SK-N-SH treated with all-trans-retinoic acid at 6 μM for 48 hours (cell line): ENCODE data around the gene SUSD3.

ENCODE experiments used
- ATAC-seq: fragments of 200-7000 bp; cut with Tn5 transposase; 3 replicates; pipeline ENCODE4 v1.9.1; 2020; ENCODE audit warnings: mild to moderate bottlenecking, moderate library complexity
- ARNTL ChIP-seq: fragments of 450-650 bp; formaldehyde crosslinking; IDR thresholded peaks from 2 replicates; pipeline ENCODE4 v1.5.0; 2020; ENCODE audit warnings: low read depth, mild to moderate bottlenecking, moderate library complexity, borderline replicate concordance
- BACH2 ChIP-seq: fragments of 250-450 bp; sonication (Bioruptor Pico); IDR thresholded peaks from 2 replicates; pipeline ENCODE4 v1.9.0; 2021; ENCODE audit warnings: mild to moderate bottlenecking, borderline replicate concordance
- CSDC2 ChIP-seq: fragments of 250-450 bp; sonication (Bioruptor Pico); IDR thresholded peaks from 2 replicates; pipeline ENCODE4 v1.5.0; 2020; ENCODE audit warnings: mild to moderate bottlenecking, moderate library complexity
- ESRRG ChIP-seq: fragments of 250-450 bp; sonication (Bioruptor Pico); IDR thresholded peaks from 2 replicates; pipeline ENCODE4 v1.6.1; 2021; ENCODE audit warnings: mild to moderate bottlenecking
- GLIS3 ChIP-seq: fragments of 250-450 bp; sonication (Bioruptor Pico); IDR thresholded peaks from 2 replicates; pipeline ENCODE4 v1.5.0; 2020; ENCODE audit warnings: mild to moderate bottlenecking, moderate library complexity
- ISL1 ChIP-seq: fragments of 250-450 bp; sonication (Bioruptor Pico); IDR thresholded peaks from 2 replicates; pipeline ENCODE4 v2.1.2; 2022; ENCODE audit warnings: mild to moderate bottlenecking, moderate library complexity
- OSR1 ChIP-seq: fragments of 250-450 bp; sonication (Bioruptor Pico); IDR thresholded peaks from 2 replicates; pipeline ENCODE4 v1.8.0; 2022; ENCODE audit warnings: moderate library complexity, mild to moderate bottlenecking, inconsistent platforms
- PPARA ChIP-seq: fragments of 250-450 bp; sonication (Bioruptor Pico); IDR thresholded peaks from 2 replicates; pipeline ENCODE4 v1.5.0; 2020; ENCODE audit warnings: mild to moderate bottlenecking, borderline replicate concordance
- RARB ChIP-seq: fragments of 250-450 bp; sonication (Bioruptor Pico); IDR thresholded peaks from 2 replicates; pipeline ENCODE4 v1.8.0; 2021; ENCODE audit warnings: mild to moderate bottlenecking, moderate library complexity
- SNAI2 ChIP-seq: fragments of 250-450 bp; sonication (Bioruptor Pico); IDR thresholded peaks from 2 replicates; pipeline ENCODE4 v1.5.0; 2020; ENCODE audit warnings: mild to moderate bottlenecking, moderate library complexity
- TCF4 ChIP-seq: fragments of 250-450 bp; sonication (Bioruptor Pico); IDR thresholded peaks from 2 replicates; pipeline ENCODE4 v1.8.0; 2021; ENCODE audit warnings: mild to moderate bottlenecking, moderate library complexity, borderline replicate concordance
- ZC3H10 ChIP-seq: fragments of 250-450 bp; sonication (Bioruptor Pico); IDR thresholded peaks from 2 replicates; pipeline ENCODE4 v1.5.1; 2021; ENCODE audit warnings: mild to moderate bottlenecking, moderate library complexity
- ZFP3 ChIP-seq: fragments of 250-450 bp; sonication (Bioruptor Pico); IDR thresholded peaks from 2 replicates; pipeline ENCODE4 v1.5.0; 2020; ENCODE audit warnings: mild to moderate bottlenecking, moderate library complexity
- ZFP30 ChIP-seq: fragments of 450-650 bp; formaldehyde crosslinking; IDR thresholded peaks from 2 replicates; pipeline ENCODE4 v1.5.0; 2022; ENCODE audit warnings: mild to moderate bottlenecking, moderate library complexity
- ZNF565 ChIP-seq: fragments of 450-650 bp; formaldehyde crosslinking; conservative IDR thresholded peaks from 2 replicates; pipeline ENCODE4 v1.5.0; 2020; ENCODE audit warnings: low read depth, mild to moderate bottlenecking, moderate library complexity
- ZNF70 ChIP-seq: fragments of 450-650 bp; formaldehyde crosslinking; IDR thresholded peaks from 2 replicates; pipeline ENCODE4 v1.5.0; 2020; ENCODE audit warnings: mild to moderate bottlenecking, moderate library complexity
- ZNF8 ChIP-seq: fragments of 450-650 bp; formaldehyde crosslinking; IDR thresholded peaks from 2 replicates; pipeline ENCODE4 v1.5.0; 2020; ENCODE audit warnings: mild to moderate bottlenecking, moderate library complexity
- TF ChIP-seq, protein P1 (sequence below): fragments of 250-450 bp; sonication (Bioruptor Pico); IDR thresholded peaks from 2 replicates; pipeline ENCODE4 v1.5.0; 2020; ENCODE audit warnings: mild to moderate bottlenecking, moderate library complexity
- TF ChIP-seq, protein P2 (sequence below): fragments of 250-450 bp; sonication (Bioruptor Pico); IDR thresholded peaks from 2 replicates; pipeline ENCODE4 v1.8.0; 2020; ENCODE audit warnings: mild to moderate bottlenecking, moderate library complexity, borderline replicate concordance
- TF ChIP-seq, protein P3 (sequence below): fragments of 250-450 bp; sonication (Bioruptor Pico); IDR thresholded peaks from 2 replicates; pipeline ENCODE4 v1.5.1; 2020; ENCODE audit warnings: low read depth, mild to moderate bottlenecking, moderate library complexity
- TF ChIP-seq, protein P4 (sequence below): fragments of 250-450 bp; sonication (Bioruptor Pico); IDR thresholded peaks from 2 replicates; pipeline ENCODE4 v1.5.1; 2021; ENCODE audit warnings: mild to moderate bottlenecking, moderate library complexity
- TF ChIP-seq, protein P5 (sequence below): fragments of 250-450 bp; sonication (Bioruptor Pico); IDR thresholded peaks from 2 replicates; pipeline ENCODE4 v1.8.0; 2021; ENCODE audit warnings: low read depth, mild to moderate bottlenecking, moderate library complexity, borderline replicate concordance

SUSD3 gene

DNA sequence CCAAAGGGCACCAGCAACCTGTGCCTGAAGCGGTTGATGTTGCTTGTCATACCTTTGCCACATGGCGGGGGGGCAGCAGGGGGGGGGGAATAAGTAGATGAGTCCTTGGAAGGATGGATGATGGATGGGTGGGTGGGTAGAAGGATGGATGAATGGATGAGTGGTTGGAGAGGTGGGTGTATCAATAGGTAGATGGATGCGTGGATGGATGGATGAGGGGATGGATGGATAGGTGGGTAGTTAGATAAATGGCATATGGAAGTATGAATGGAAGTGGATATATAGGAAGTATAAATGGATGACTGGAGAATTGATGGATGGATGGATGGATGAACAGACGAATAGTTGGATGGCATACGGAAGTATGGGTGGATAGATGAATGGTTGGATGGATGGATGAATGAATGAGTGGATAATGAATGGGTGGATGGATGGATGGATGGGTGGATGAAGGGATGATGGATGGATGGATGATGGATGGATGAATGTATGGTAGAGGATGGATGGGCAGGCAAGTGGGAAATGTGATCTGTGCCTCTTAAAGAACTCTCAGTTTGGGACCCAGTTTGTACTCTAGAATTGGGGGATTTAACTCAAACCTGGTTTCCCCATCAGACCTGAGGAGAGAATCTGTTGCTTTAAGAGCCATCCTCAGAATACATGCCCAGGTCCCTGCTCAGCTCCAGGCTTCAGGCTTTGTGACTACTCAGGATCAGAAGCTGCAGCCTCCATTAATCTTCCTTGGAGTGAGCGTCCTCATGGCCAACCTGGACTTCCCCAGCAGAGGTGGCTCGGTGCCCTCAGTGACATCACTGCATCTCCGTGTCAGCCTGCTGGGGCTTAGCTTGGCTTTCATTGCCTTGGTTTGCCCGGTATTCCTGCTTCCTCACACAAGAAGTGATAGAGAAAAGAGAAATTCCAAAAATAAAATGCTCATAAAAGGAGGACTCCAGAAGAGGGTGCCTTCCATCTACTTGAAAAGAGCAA, 27.6 kb upstream of the SUSD3 start:
- ATAC-seq = no peak
- TF ChIP-seq ESRRG (CRISPR knock-in tag) (no peak), OSR1 (no peak), ARNTL (no peak), GLIS3 (no peak), ISL1 (CRISPR knock-in tag) (no peak), RARB (no peak), PPARA (CRISPR knock-in tag) (no peak), ZFP3 (CRISPR knock-in tag) (no peak), ZNF565 (CRISPR knock-in tag) (no peak), ZFP30 (CRISPR knock-in tag) (no peak), ZNF70 (no peak), SNAI2 (CRISPR knock-in tag) (no peak), TCF4 (no peak), CSDC2 (CRISPR knock-in tag) (no peak), ZNF8 (CRISPR knock-in tag) (no peak)
- TF ChIP-seq, protein P1, sequence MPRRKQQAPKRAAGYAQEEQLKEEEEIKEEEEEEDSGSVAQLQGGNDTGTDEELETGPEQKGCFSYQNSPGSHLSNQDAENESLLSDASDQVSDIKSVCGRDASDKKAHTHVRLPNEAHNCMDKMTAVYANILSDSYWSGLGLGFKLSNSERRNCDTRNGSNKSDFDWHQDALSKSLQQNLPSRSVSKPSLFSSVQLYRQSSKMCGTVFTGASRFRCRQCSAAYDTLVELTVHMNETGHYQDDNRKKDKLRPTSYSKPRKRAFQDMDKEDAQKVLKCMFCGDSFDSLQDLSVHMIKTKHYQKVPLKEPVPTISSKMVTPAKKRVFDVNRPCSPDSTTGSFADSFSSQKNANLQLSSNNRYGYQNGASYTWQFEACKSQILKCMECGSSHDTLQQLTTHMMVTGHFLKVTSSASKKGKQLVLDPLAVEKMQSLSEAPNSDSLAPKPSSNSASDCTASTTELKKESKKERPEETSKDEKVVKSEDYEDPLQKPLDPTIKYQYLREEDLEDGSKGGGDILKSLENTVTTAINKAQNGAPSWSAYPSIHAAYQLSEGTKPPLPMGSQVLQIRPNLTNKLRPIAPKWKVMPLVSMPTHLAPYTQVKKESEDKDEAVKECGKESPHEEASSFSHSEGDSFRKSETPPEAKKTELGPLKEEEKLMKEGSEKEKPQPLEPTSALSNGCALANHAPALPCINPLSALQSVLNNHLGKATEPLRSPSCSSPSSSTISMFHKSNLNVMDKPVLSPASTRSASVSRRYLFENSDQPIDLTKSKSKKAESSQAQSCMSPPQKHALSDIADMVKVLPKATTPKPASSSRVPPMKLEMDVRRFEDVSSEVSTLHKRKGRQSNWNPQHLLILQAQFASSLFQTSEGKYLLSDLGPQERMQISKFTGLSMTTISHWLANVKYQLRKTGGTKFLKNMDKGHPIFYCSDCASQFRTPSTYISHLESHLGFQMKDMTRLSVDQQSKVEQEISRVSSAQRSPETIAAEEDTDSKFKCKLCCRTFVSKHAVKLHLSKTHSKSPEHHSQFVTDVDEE (CRISPR knock-in tag) = no peak
- TF ChIP-seq, protein P2, sequence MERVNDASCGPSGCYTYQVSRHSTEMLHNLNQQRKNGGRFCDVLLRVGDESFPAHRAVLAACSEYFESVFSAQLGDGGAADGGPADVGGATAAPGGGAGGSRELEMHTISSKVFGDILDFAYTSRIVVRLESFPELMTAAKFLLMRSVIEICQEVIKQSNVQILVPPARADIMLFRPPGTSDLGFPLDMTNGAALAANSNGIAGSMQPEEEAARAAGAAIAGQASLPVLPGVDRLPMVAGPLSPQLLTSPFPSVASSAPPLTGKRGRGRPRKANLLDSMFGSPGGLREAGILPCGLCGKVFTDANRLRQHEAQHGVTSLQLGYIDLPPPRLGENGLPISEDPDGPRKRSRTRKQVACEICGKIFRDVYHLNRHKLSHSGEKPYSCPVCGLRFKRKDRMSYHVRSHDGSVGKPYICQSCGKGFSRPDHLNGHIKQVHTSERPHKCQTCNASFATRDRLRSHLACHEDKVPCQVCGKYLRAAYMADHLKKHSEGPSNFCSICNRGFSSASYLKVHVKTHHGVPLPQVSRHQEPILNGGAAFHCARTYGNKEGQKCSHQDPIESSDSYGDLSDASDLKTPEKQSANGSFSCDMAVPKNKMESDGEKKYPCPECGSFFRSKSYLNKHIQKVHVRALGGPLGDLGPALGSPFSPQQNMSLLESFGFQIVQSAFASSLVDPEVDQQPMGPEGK (CRISPR knock-in tag) = no peak
- TF ChIP-seq, protein P3, sequence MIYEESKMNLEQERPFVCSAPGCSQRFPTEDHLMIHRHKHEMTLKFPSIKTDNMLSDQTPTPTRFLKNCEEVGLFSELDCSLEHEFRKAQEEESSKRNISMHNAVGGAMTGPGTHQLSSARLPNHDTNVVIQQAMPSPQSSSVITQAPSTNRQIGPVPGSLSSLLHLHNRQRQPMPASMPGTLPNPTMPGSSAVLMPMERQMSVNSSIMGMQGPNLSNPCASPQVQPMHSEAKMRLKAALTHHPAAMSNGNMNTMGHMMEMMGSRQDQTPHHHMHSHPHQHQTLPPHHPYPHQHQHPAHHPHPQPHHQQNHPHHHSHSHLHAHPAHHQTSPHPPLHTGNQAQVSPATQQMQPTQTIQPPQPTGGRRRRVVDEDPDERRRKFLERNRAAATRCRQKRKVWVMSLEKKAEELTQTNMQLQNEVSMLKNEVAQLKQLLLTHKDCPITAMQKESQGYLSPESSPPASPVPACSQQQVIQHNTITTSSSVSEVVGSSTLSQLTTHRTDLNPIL (CRISPR knock-in tag) = no peak
- TF ChIP-seq, protein P4, sequence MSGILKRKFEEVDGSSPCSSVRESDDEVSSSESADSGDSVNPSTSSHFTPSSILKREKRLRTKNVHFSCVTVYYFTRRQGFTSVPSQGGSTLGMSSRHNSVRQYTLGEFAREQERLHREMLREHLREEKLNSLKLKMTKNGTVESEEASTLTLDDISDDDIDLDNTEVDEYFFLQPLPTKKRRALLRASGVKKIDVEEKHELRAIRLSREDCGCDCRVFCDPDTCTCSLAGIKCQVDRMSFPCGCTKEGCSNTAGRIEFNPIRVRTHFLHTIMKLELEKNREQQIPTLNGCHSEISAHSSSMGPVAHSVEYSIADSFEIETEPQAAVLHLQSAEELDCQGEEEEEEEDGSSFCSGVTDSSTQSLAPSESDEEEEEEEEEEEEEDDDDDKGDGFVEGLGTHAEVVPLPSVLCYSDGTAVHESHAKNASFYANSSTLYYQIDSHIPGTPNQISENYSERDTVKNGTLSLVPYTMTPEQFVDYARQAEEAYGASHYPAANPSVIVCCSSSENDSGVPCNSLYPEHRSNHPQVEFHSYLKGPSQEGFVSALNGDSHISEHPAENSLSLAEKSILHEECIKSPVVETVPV (CRISPR knock-in tag) = no peak

DNA sequence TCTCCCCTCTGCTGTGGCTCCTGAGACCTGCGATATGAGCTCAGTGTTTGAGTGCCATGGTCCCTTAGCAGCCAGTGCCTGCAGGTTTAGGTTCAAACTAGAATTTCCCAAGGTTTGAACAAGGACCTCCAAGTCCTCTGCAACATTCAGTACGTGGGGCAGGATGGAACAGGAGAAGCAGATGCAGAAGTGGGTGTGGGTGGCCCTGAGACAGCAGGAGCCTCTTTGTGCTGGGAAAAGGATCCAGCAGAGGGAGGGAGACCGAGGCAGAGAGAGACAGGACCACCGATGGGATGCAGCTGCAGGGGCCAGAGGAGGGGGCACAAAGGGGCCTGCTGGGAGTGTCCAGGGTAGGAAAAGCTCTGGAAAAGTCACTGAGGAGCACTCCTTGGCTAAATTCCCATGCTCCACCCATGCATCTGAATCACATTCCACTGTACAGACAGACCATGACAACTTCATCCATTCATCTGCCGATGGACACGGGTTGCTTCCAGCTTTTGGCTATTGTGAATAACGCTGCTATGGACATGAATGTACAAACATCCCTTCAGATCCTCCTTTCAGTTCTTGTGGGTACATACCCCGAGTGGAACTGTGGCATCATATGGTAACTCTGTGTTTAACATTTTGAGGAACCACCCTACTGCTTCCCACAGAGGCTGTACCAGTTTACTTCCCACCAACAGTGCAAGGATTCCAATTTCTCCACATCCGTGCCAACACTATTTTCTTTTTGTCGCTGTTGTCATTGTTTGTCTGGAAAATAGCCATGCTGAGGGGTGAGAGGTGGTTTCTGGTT, 26.7 kb upstream of the SUSD3 start:
- ATAC-seq = no peak
- no peak for TF ChIP-seq BACH2
- no peak for TF ChIP-seq ZFP3 (CRISPR knock-in tag)
- no peak for TF ChIP-seq GLIS3
- TF ChIP-seq PPARA (CRISPR knock-in tag) = no peak
- no peak for TF ChIP-seq OSR1
- TF ChIP-seq ZFP30 (CRISPR knock-in tag) = no peak
- TF ChIP-seq ZC3H10 = no peak
- no peak for TF ChIP-seq ARNTL
- TF ChIP-seq CSDC2 (CRISPR knock-in tag) = no peak
- TF ChIP-seq ISL1 (CRISPR knock-in tag) = no peak
- no peak for TF ChIP-seq ZNF8 (CRISPR knock-in tag)
- no peak for TF ChIP-seq ZNF70
- TF ChIP-seq, protein P5, sequence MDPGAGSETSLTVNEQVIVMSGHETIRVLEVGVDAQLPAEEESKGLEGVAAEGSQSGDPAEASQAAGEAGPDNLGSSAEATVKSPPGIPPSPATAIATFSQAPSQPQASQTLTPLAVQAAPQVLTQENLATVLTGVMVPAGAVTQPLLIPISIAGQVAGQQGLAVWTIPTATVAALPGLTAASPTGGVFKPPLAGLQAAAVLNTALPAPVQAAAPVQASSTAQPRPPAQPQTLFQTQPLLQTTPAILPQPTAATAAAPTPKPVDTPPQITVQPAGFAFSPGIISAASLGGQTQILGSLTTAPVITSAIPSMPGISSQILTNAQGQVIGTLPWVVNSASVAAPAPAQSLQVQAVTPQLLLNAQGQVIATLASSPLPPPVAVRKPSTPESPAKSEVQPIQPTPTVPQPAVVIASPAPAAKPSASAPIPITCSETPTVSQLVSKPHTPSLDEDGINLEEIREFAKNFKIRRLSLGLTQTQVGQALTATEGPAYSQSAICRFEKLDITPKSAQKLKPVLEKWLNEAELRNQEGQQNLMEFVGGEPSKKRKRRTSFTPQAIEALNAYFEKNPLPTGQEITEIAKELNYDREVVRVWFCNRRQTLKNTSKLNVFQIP (CRISPR knock-in tag) = no peak
- no peak for TF ChIP-seq ESRRG (CRISPR knock-in tag)
- TF ChIP-seq ZNF565 (CRISPR knock-in tag) = no peak
- TF ChIP-seq, protein P2 (CRISPR knock-in tag) = no peak
- TF ChIP-seq, protein P4 (CRISPR knock-in tag) = no peak
